ENCODE measurements around the gene RBM43.
"Not testable (repeated sequence)": the region's sequence is repeated elsewhere in the genome, so short reads cannot be mapped to it uniquely, and the experiment has no call there.

The RBM43 gene

GRCh38 chr2:151233760-151234159, 27.9 kb downstream of the RBM43 start:
- not testable (repeated sequence) for H3K27me3 ChIP-seq (ENCODE audit: insufficient read depth, low read length, poor library complexity); H3K4ac ChIP-seq (ENCODE audit: low read depth, low read length); H3K27ac ChIP-seq (ENCODE audit: low read depth, low read length); H4K5ac ChIP-seq (ENCODE audit: low read length); H2BK15ac ChIP-seq (replicated peaks; ENCODE audit: low read depth); H3K56ac ChIP-seq (ENCODE audit: low read length); H3K36me3 ChIP-seq (ENCODE audit: control insufficient read depth, insufficient read depth, low read length); H2AK5ac ChIP-seq (ENCODE audit: low read length); H2BK120ac ChIP-seq (ENCODE audit: low read depth, low read length); H3K4me1 ChIP-seq (ENCODE audit: control insufficient read depth, low read depth, low read length); H3K79me2 ChIP-seq (ENCODE audit: control insufficient read depth, insufficient read depth, low read length); H2BK5ac ChIP-seq (ENCODE audit: low read length); DNase-seq; H3K9ac ChIP-seq (ENCODE audit: low read length); H3K23ac ChIP-seq (ENCODE audit: low read length); H3K79me1 ChIP-seq (ENCODE audit: low read length); H3K18ac ChIP-seq (ENCODE audit: low read length); H3K4me3 ChIP-seq (ENCODE audit: low read length); H3K4me2 ChIP-seq (ENCODE audit: low read length); H4K8ac ChIP-seq (ENCODE audit: low read depth, low read length)
- no CpG with 5 or more reads among the region's 3 CpGs for WGBS (ENCODE audit: extremely low coverage, insufficient coverage, low lambda C conversion rate)

- H3K36me3 ChIP-seq (ENCODE audit: control insufficient read depth, insufficient read depth, low read length); H3K18ac ChIP-seq (ENCODE audit: low read length); H3K4ac ChIP-seq (ENCODE audit: low read depth, low read length); H2BK5ac ChIP-seq (ENCODE audit: low read length); H4K8ac ChIP-seq (ENCODE audit: low read depth, low read length); H2AK5ac ChIP-seq (ENCODE audit: low read length); H4K5ac ChIP-seq (ENCODE audit: low read length); H3K4me3 ChIP-seq (ENCODE audit: low read length); H3K23ac ChIP-seq (ENCODE audit: low read length); H2BK120ac ChIP-seq (ENCODE audit: low read depth, low read length); H3K4me2 ChIP-seq (ENCODE audit: low read length); H3K56ac ChIP-seq (ENCODE audit: low read length); H2BK15ac ChIP-seq (replicated peaks; ENCODE audit: low read depth); H3K79me1 ChIP-seq (ENCODE audit: low read length); H3K27ac ChIP-seq (ENCODE audit: low read depth, low read length); H3K9ac ChIP-seq (ENCODE audit: low read length); H3K79me2 ChIP-seq (ENCODE audit: control insufficient read depth, insufficient read depth, low read length); DNase-seq; H3K4me1 ChIP-seq (ENCODE audit: control insufficient read depth, low read depth, low read length); H3K27me3 ChIP-seq (ENCODE audit: insufficient read depth, low read length, poor library complexity): not testable (repeated sequence)
- no CpG with 5 or more reads among the region's 2 CpGs for WGBS (ENCODE audit: extremely low coverage, insufficient coverage, low lambda C conversion rate)
Observed at GRCh38 chr2:151233288-151233687, 28.4 kb downstream of the RBM43 start.

GRCh38 chr2:151230627-151231140, 31.0 kb downstream of the RBM43 start:
- Histone ChIP-seq H3K9ac (ENCODE audit: low read length) (no peak overlapping the region), H4K8ac (ENCODE audit: low read depth, low read length) (no peak overlapping the region), H2AK5ac (ENCODE audit: low read length) (no peak overlapping the region), H3K4me2 (ENCODE audit: low read length) (no peak overlapping the region), H3K79me1 (ENCODE audit: low read length) (no peaks in the 10 kb centered on the region), H3K79me2 (ENCODE audit: control insufficient read depth, insufficient read depth, low read length) (no peaks in the 10 kb centered on the region), H3K36me3 (ENCODE audit: control insufficient read depth, insufficient read depth, low read length) (no peaks in the 10 kb centered on the region), H3K18ac (ENCODE audit: low read length) (no peak overlapping the region), H2BK5ac (ENCODE audit: low read length) (no peak overlapping the region), H3K4ac (ENCODE audit: low read depth, low read length) (no peak overlapping the region), H4K5ac (ENCODE audit: low read length) (no peak overlapping the region), H3K56ac (ENCODE audit: low read length) (no peak overlapping the region), H3K4me1 (ENCODE audit: control insufficient read depth, low read depth, low read length) (no peaks in the 10 kb centered on the region), H3K27me3 (ENCODE audit: insufficient read depth, low read length, poor library complexity) (no peaks in the 10 kb centered on the region), H3K27ac (ENCODE audit: low read depth, low read length) (no peak overlapping the region), H3K23ac (ENCODE audit: low read length) (no peak overlapping the region), H2BK15ac (replicated peaks; ENCODE audit: low read depth) (no peak overlapping the region), H3K4me3 (ENCODE audit: low read length) (no peak overlapping the region), H2BK120ac (ENCODE audit: low read depth, low read length) (no peak overlapping the region)
- DNase-seq = no peak
- WGBS (ENCODE audit: extremely low coverage, insufficient coverage, low lambda C conversion rate) = no CpG with 5 or more reads among the region's 2 CpGs

- Histone ChIP-seq H3K4ac (ENCODE audit: low read depth, low read length) (no peak overlapping the region), H4K8ac (ENCODE audit: low read depth, low read length) (no peak overlapping the region), H3K56ac (ENCODE audit: low read length) (no peak overlapping the region), H2BK5ac (ENCODE audit: low read length) (no peak overlapping the region), H3K4me1 (ENCODE audit: control insufficient read depth, low read depth, low read length) (no peaks in the 10 kb centered on the region), H3K27me3 (ENCODE audit: insufficient read depth, low read length, poor library complexity) (no peaks in the 10 kb centered on the region), H3K4me2 (ENCODE audit: low read length) (no peak overlapping the region), H2AK5ac (ENCODE audit: low read length) (no peak overlapping the region), H2BK120ac (ENCODE audit: low read depth, low read length) (no peak overlapping the region), H3K27ac (ENCODE audit: low read depth, low read length) (no peak overlapping the region), H3K18ac (ENCODE audit: low read length) (no peak overlapping the region), H3K79me2 (ENCODE audit: control insufficient read depth, insufficient read depth, low read length) (no peaks in the 10 kb centered on the region), H3K79me1 (ENCODE audit: low read length) (no peaks in the 10 kb centered on the region), H3K9ac (ENCODE audit: low read length) (no peak overlapping the region), H4K5ac (ENCODE audit: low read length) (no peak overlapping the region), H3K36me3 (ENCODE audit: control insufficient read depth, insufficient read depth, low read length) (no peaks in the 10 kb centered on the region), H3K23ac (ENCODE audit: low read length) (no peak overlapping the region), H2BK15ac (replicated peaks; ENCODE audit: low read depth) (no peak overlapping the region), H3K4me3 (ENCODE audit: low read length) (no peak overlapping the region)
- no peak for DNase-seq
Observed at GRCh38 chr2:151228847-151229512, 32.7 kb downstream of the RBM43 start.

- Histone ChIP-seq H2BK15ac (replicated peaks; ENCODE audit: low read depth) (no peak overlapping the region), H4K8ac (ENCODE audit: low read depth, low read length) (no peak overlapping the region), H2BK120ac (ENCODE audit: low read depth, low read length) (no peak overlapping the region), H3K4me3 (ENCODE audit: low read length) (no peak overlapping the region), H3K79me2 (ENCODE audit: control insufficient read depth, insufficient read depth, low read length) (no peaks in the 10 kb centered on the region), H3K4me1 (ENCODE audit: control insufficient read depth, low read depth, low read length) (no peaks in the 10 kb centered on the region), H3K23ac (ENCODE audit: low read length) (no peak overlapping the region), H3K56ac (ENCODE audit: low read length) (no peak overlapping the region), H3K9ac (ENCODE audit: low read length) (no peak overlapping the region), H3K18ac (ENCODE audit: low read length) (no peak overlapping the region), H3K27me3 (ENCODE audit: insufficient read depth, low read length, poor library complexity) (no peaks in the 10 kb centered on the region), H3K4ac (ENCODE audit: low read depth, low read length) (no peak overlapping the region), H3K27ac (ENCODE audit: low read depth, low read length) (no peak overlapping the region), H3K79me1 (ENCODE audit: low read length) (no peaks in the 10 kb centered on the region), H2BK5ac (ENCODE audit: low read length) (no peak overlapping the region), H3K36me3 (ENCODE audit: control insufficient read depth, insufficient read depth, low read length) (no peaks in the 10 kb centered on the region), H3K4me2 (ENCODE audit: low read length) (no peak overlapping the region), H4K5ac (ENCODE audit: low read length) (no peak overlapping the region), H2AK5ac (ENCODE audit: low read length) (no peak overlapping the region)
- no peak for DNase-seq
- WGBS (ENCODE audit: extremely low coverage, insufficient coverage, low lambda C conversion rate) = no CpG with 5 or more reads among the region's 3 CpGs
Observed at GRCh38 chr2:151217343-151217742, 44.3 kb downstream of the RBM43 start.

- no peak overlapping the region for H2BK120ac ChIP-seq (ENCODE audit: low read depth, low read length)
- WGBS (ENCODE audit: extremely low coverage, insufficient coverage, low lambda C conversion rate) = no CpG with 5 or more reads among the region's 3 CpGs
- no peaks in the 10 kb centered on the region for H3K79me1 ChIP-seq (ENCODE audit: low read length)
- H3K27me3 ChIP-seq (ENCODE audit: insufficient read depth, low read length, poor library complexity) = no peaks in the 10 kb centered on the region
- no peak overlapping the region for H3K4me2 ChIP-seq (ENCODE audit: low read length)
- H3K18ac ChIP-seq (ENCODE audit: low read length) = no peak overlapping the region
- no peak overlapping the region for H3K4me3 ChIP-seq (ENCODE audit: low read length)
- H2BK15ac ChIP-seq (replicated peaks; ENCODE audit: low read depth) = no peak overlapping the region
- no peak overlapping the region for H3K4ac ChIP-seq (ENCODE audit: low read depth, low read length)
- no peak overlapping the region for H3K9ac ChIP-seq (ENCODE audit: low read length)
- no peak overlapping the region for H4K8ac ChIP-seq (ENCODE audit: low read depth, low read length)
- H4K5ac ChIP-seq (ENCODE audit: low read length) = no peak overlapping the region
- H3K23ac ChIP-seq (ENCODE audit: low read length) = no peak overlapping the region
- H3K56ac ChIP-seq (ENCODE audit: low read length) = no peak overlapping the region
- no peaks in the 10 kb centered on the region for H3K79me2 ChIP-seq (ENCODE audit: control insufficient read depth, insufficient read depth, low read length)
- H2BK5ac ChIP-seq (ENCODE audit: low read length) = no peak overlapping the region
- H3K27ac ChIP-seq (ENCODE audit: low read depth, low read length) = no peak overlapping the region
- H3K4me1 ChIP-seq (ENCODE audit: control insufficient read depth, low read depth, low read length) = no peaks in the 10 kb centered on the region
- no peaks in the 10 kb centered on the region for H3K36me3 ChIP-seq (ENCODE audit: control insufficient read depth, insufficient read depth, low read length)
- no peak for DNase-seq
- no peak overlapping the region for H2AK5ac ChIP-seq (ENCODE audit: low read length)
Observed at GRCh38 chr2:151207100-151207499, 54.6 kb downstream of the RBM43 start.

Measured in mesendoderm (in vitro differentiated cells).